Panc1 (cell line): ENCODE data around the gene MMP11. TPM values are rescaled to one million over a fixed set of nuclear protein-coding genes. Genes with fewer than 3 reads are reported as not detected.

Experiments
- ATAC-seq: fragments of 200-7000 bp; cut with Tn5 transposase; 2 replicates; pipeline ENCODE4 v1.9.1; 2020; ENCODE audit warnings: mild to moderate bottlenecking, moderate library complexity
- BruUV-seq: library from RNA; stranded (reverse); fragments of 400-500 nt; replicated peaks from 2 replicates; lab custom pipeline; 2021; lab: Mats Ljungman, UMichigan
- CTCF ChIA-PET: fragments of 300-600 bp; sonication (Branson Sonifier 250); formaldehyde crosslinking; loops from one replicate; lab custom pipeline; 2022; ENCODE audit warnings: antibody characterized with exemption; lab: Charles Lee
- POLR2A ChIA-PET: fragments of 300-600 bp; sonication (Branson Sonifier 250); formaldehyde crosslinking; loops from one replicate; lab custom pipeline; 2022; ENCODE audit warnings: antibody characterized with exemption; lab: Charles Lee
- DNase-seq: peaks from one replicate; pipeline ENCODE4 v3.0.0-alpha.2; 2010; ENCODE audit warnings: low read depth, low spot score
- H3K27ac ChIP-seq: 2 replicates; pipeline ENCODE4 v1.5.1; 2011; ENCODE audit warnings: mild to moderate bottlenecking, low read length, inconsistent platforms
- H3K27me3 ChIP-seq: fragments of 200-500 bp; sonication (Bioruptor generic); 2 replicates; pipeline ENCODE4 v1.6.0; 2014; ENCODE audit warnings: low read length, inconsistent platforms; ENCODE audit not compliant: control insufficient read depth, insufficient read depth
- H3K36me3 ChIP-seq: fragments of 200-500 bp; sonication (Bioruptor generic); 2 replicates; pipeline ENCODE4 v1.5.1; 2014; ENCODE audit warnings: inconsistent platforms, mild to moderate bottlenecking, low read length, moderate library complexity; ENCODE audit not compliant: control insufficient read depth, insufficient read depth
- H3K4me1 ChIP-seq: 2 replicates; pipeline ENCODE4 v1.5.1; 2011; ENCODE audit warnings: inconsistent platforms, mild to moderate bottlenecking, low read length, moderate library complexity; ENCODE audit not compliant: control insufficient read depth, insufficient read depth
- H3K4me3 ChIP-seq, 2 experiments: 2 replicates each; pipeline ENCODE4 v1.5.1; 2011 to 2012; ENCODE audit warnings: low read depth in 2 of 2, low read length in 2 of 2, mild to moderate bottlenecking in 2 of 2, inconsistent platforms in 1 of 2, moderate library complexity in 1 of 2
- H3K9me3 ChIP-seq: fragments of 200-500 bp; sonication (Bioruptor generic); 2 replicates; pipeline ENCODE4 v1.5.1; 2014; ENCODE audit warnings: low read depth, mild to moderate bottlenecking, inconsistent platforms, low read length, moderate library complexity; ENCODE audit not compliant: control insufficient read depth, insufficient read depth
- POLR2AphosphoS5 ChIP-seq: IDR thresholded peaks from 2 replicates; pipeline ENCODE4 v1.6.1; 2012; ENCODE audit warnings: mild to moderate bottlenecking, low read depth, low read length, moderate library complexity
- SIN3A ChIP-seq: IDR thresholded peaks from 2 replicates; pipeline ENCODE4 v1.6.1; 2012; ENCODE audit warnings: low read depth, mild to moderate bottlenecking, low read length, moderate library complexity, borderline replicate concordance; ENCODE audit not compliant: insufficient read depth
- TCF7L2 ChIP-seq: IDR thresholded peaks from 2 replicates; pipeline ENCODE4 v1.6.1; 2011; ENCODE audit warnings: mild to moderate bottlenecking, low read depth, low read length, inconsistent platforms
- in situ Hi-C: cut with HindIII; loops from 2 replicates; pipeline ENCODE4 v1.10.0; 2016; ENCODE audit warnings: low sequenced_read_pairs, low pct_unique_long_range_greater_than_20kb
- intact Hi-C: fragments of 100-400 bp; cut with micrococcal nuclease; formaldehyde crosslinking; loops from one replicate; pipeline ENCODE4 v1.10.0; 2022; ENCODE audit not compliant: unreplicated experiment
- total RNA-seq: library from RNA; stranded (reverse); gene quantifications from one replicate; pipeline ENCODE4 v1.2.1, GENCODE V29; 2021; ENCODE audit not compliant: unreplicated experiment
- TF ChIP-seq, protein P1 (sequence below), 2 experiments: IDR thresholded peaks; 2 replicates each; pipeline ENCODE4 v1.6.1; 2011 to 2012; ENCODE audit warnings: low read depth in 2 of 2, control low read depth in 1 of 2, low read length in 1 of 2, mild to moderate bottlenecking in 1 of 2, moderate library complexity in 1 of 2; ENCODE audit not compliant: insufficient read depth in 1 of 2
- TF ChIP-seq, protein P2 (sequence below): fragments of 450-650 bp; IDR thresholded peaks from 2 replicates; pipeline ENCODE4 v1.5.1; 2017; ENCODE audit warnings: mild to moderate bottlenecking

The MMP11 gene
- total RNA-seq, 1 experiment from 2014 or later = 3.0 TPM

DNA sequence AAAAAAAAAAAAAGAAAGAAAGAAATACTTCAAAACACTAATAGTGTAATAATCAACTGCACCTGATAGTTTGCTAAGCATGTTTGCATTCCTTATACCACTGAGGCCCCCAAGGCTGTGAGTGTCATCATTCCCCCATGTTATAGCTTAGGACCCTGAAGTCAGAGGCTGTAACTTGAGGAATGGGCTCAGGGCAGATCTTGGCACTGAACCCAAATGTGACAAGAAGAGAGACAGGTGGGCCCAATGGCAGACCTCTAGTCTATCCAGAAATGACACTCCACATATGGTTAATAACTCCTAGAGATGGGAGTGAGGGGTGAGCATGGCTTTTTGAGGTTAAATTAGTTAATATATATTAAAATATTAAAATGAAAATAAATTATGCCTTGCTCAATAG is 35.0 kb upstream of the MMP11 start:
- Histone ChIP-seq H3K4me1 (no peaks in the 10 kb centered on the region), H3K4me3 (no peak overlapping the region), H3K36me3 (no peaks in the 10 kb centered on the region), H3K9me3 (no peaks in the 10 kb centered on the region), H3K27ac (no peak overlapping the region), H3K27me3 (no peaks in the 10 kb centered on the region)
- ChIA-PET POLR2A (no interaction called here), CTCF (no interaction called here)
- intact Hi-C loops (no loop called here), in situ Hi-C loops (no loop called here)
- no TSS peak for BruUV-seq
- DNase-seq (no peak), ATAC-seq (no peak)
- TF ChIP-seq, protein P1, sequence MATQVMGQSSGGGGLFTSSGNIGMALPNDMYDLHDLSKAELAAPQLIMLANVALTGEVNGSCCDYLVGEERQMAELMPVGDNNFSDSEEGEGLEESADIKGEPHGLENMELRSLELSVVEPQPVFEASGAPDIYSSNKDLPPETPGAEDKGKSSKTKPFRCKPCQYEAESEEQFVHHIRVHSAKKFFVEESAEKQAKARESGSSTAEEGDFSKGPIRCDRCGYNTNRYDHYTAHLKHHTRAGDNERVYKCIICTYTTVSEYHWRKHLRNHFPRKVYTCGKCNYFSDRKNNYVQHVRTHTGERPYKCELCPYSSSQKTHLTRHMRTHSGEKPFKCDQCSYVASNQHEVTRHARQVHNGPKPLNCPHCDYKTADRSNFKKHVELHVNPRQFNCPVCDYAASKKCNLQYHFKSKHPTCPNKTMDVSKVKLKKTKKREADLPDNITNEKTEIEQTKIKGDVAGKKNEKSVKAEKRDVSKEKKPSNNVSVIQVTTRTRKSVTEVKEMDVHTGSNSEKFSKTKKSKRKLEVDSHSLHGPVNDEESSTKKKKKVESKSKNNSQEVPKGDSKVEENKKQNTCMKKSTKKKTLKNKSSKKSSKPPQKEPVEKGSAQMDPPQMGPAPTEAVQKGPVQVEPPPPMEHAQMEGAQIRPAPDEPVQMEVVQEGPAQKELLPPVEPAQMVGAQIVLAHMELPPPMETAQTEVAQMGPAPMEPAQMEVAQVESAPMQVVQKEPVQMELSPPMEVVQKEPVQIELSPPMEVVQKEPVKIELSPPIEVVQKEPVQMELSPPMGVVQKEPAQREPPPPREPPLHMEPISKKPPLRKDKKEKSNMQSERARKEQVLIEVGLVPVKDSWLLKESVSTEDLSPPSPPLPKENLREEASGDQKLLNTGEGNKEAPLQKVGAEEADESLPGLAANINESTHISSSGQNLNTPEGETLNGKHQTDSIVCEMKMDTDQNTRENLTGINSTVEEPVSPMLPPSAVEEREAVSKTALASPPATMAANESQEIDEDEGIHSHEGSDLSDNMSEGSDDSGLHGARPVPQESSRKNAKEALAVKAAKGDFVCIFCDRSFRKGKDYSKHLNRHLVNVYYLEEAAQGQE (IDR thresholded peaks at IDR 0.05; ENCODE audit: insufficient read depth in 1 of 2, low read depth in 2 of 2, low read length in 1 of 2) = no peak
- TF ChIP-seq POLR2AphosphoS5 (no peak), TCF7L2 (no peak), SIN3A (no peak)
- TF ChIP-seq, protein P2, sequence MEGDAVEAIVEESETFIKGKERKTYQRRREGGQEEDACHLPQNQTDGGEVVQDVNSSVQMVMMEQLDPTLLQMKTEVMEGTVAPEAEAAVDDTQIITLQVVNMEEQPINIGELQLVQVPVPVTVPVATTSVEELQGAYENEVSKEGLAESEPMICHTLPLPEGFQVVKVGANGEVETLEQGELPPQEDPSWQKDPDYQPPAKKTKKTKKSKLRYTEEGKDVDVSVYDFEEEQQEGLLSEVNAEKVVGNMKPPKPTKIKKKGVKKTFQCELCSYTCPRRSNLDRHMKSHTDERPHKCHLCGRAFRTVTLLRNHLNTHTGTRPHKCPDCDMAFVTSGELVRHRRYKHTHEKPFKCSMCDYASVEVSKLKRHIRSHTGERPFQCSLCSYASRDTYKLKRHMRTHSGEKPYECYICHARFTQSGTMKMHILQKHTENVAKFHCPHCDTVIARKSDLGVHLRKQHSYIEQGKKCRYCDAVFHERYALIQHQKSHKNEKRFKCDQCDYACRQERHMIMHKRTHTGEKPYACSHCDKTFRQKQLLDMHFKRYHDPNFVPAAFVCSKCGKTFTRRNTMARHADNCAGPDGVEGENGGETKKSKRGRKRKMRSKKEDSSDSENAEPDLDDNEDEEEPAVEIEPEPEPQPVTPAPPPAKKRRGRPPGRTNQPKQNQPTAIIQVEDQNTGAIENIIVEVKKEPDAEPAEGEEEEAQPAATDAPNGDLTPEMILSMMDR = no peak

DNA sequence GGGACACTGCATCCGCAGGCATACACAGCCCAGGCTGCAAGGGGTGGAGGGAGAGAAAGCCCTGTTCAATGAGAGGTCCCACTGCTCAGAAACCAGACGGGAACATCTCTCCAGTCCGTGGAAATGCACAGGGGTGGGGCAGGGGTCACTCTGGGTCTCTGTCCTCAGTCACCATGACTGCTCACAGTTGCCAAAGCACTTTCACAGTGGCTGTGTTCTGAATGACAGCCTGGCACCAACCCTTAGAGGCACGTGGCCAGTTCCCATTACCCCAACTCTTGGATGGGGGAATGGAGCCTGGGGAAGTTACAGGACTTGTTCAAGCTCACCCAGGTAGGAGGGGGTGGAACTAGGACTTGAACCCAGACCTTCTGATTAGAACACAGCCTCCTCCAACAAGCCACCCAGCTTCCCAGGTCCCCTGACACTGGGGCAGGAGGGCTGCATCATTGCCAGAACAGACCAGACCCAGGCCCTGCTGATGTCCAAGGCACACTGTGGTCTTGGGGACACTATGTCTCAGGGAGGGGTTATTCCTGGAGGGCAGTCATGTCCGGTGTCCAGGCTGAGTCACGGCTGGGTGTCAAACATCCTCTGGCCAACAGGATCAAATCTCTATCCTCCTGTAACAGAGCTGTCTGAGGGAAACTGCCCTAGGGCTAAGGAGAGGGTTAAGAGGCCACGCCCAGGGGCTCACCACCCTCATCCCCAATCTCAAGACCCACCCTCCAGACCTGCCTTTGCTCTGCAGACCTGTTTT is 30.0 kb upstream of the MMP11 start:
- POLR2A ChIA-PET = no interaction called here

More for the DNA sequence above, 30.0 kb upstream of the MMP11 start:
- TF ChIP-seq, protein P2 = no peak
- TF ChIP-seq TCF7L2 (no peak), POLR2AphosphoS5 (no peak), SIN3A (no peak)
- TF ChIP-seq, protein P1 (IDR thresholded peaks at IDR 0.05; ENCODE audit: insufficient read depth in 1 of 2, low read depth in 2 of 2, low read length in 1 of 2) = no peak
- CTCF ChIA-PET = no interaction called here
- Histone ChIP-seq H3K27me3 (no peaks in the 10 kb centered on the region), H3K27ac (no peak overlapping the region), H3K36me3 (no peaks in the 10 kb centered on the region), H3K9me3 (no peaks in the 10 kb centered on the region), H3K4me1 (no peaks in the 10 kb centered on the region), H3K4me3 (no peak overlapping the region)
- in situ Hi-C loops = no loop called here
- ATAC-seq (no peak), DNase-seq (no peak)
- intact Hi-C loops = no loop called here
- BruUV-seq = no TSS peak
